Measurements from ENCODE around the gene CIZ1.

The CIZ1 gene

DNA sequence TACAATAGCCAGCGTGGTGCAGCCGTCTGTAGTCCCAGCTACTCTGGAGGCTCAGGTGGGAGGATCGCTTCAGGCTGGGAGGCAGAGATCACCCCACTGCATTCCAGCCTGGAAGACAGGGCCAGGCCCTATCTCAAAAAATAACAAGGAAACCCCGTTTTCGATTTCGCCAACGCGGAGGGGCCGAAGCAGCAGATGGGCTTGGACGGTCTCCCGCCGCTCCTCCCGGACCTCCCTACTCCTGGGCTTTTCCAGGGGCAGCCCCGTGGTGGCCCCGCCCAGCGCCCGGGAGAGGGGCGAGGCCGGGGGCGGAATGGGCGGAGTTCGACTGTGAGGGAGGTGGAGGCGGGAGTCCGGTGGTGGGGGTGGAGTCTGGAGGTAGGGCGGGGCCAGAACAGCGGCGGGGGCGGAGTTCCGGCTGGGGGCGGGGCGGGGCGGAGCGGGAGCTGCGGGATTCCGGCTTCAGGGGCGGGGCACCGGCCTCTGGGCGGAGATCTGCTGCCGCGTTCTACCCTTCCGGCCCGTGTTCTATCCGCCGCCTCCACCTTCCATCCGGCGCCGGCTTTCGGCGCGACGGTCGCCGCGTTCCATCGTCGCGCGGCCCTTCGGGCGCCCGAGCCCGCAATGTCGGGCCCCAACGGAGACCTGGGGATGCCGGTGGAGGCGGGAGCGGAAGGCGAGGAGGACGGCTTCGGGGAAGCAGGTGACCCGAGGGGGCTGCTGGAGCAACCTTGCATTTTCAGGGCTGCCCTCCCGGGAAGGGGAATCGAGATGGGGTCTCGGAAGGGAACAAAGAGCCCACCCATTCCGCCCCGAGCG, 31.4 kb downstream of the CIZ1 start, which contains the start of gene BBLN:
Gene BBLN (plus strand): TSS at position 482 of the 819 bp plus-strand sequence. CDS start 143 bp downstream, at position 625.
- peak; percentile 72 for DNase-seq

DNA sequence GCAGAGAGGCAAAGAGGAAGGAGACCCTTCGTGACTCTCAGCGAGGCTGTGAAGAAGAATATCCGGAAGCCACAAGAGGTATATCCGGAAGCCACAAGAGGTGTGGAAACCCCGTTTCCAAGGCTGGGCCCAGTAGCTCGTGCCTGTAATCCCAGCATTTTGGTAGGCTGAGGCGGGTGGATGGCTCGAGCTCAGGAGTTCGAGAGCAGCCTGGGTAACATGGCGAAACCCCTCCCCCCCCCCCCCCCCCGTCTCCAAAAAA, 31.9 kb downstream of the CIZ1 start:
- peak; percentile 91 for DNase-seq

DNA sequence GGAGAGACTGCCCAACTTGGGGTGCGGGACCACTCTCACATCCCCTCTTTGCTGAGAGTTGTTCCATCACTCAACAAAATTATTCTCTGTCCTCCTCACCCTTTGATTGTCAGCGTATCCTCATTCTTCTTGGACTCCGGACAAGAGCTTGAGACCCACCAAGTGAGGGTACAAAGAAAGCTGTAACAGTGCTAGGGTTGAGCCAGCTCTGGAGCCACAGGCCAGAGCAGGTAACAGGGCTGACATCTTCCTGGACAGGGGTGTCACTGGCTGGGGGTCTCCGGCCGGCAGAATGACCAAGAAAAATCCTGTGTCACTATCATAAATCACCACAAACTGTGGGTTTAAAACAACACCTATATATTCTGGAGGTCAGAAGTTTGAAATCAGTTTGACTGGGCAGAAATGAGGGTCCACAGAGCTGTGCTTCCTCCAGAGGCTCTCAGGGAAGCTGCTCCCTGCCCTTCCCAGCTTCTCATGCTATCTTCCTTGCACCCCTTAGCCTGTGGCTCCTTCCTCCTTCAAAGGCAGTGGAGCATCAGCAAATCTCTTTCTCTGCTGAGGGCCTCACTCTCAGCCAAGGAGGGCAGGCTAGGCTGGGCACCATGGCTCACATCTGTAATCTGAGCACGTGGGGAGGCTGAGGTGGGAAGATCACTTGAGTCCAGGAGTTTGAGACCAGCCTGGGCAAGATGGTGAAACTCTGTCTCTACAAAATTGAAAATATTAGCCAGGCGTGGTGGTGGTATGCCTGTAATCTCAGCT, 35.5 kb downstream of the CIZ1 start:
- no peak for DNase-seq

DNA sequence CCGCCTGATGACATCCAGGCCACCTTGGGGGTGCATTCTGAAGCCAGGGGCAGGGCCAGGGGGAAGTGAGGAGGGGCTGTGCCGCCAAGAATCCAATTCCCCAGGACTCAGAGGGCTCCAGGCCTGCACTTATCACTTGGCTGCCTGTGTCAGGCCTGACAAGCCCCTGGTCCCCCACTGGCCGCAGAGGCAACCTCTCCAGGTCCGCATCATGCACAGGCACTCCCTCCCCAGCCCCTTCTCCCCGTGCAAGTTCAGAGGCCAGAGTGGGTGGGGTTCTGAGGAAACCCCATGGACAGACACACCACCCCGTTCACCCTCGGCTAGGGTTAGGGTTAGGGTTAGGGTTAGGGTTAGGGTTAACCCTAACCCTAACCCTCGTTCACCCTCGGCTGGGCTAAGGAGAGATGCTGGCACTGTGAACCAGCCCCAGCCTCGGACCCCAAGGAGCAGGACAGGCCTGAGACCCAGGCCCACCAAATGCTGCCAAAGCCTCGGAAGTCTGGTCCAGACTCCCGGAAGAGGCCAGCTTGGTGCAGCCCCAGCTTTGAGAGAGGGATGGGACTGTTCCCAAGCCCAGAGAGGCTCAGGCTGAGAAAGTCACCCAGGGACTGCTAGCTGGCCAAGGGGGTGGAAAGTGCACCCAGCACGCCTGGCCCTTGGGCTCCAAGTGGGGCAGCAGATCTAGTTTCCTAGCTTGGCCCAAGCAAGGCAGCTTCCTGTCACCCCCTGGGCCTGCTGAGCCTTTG, 37.3 kb downstream of the CIZ1 start:
- no peak for DNase-seq

DNA sequence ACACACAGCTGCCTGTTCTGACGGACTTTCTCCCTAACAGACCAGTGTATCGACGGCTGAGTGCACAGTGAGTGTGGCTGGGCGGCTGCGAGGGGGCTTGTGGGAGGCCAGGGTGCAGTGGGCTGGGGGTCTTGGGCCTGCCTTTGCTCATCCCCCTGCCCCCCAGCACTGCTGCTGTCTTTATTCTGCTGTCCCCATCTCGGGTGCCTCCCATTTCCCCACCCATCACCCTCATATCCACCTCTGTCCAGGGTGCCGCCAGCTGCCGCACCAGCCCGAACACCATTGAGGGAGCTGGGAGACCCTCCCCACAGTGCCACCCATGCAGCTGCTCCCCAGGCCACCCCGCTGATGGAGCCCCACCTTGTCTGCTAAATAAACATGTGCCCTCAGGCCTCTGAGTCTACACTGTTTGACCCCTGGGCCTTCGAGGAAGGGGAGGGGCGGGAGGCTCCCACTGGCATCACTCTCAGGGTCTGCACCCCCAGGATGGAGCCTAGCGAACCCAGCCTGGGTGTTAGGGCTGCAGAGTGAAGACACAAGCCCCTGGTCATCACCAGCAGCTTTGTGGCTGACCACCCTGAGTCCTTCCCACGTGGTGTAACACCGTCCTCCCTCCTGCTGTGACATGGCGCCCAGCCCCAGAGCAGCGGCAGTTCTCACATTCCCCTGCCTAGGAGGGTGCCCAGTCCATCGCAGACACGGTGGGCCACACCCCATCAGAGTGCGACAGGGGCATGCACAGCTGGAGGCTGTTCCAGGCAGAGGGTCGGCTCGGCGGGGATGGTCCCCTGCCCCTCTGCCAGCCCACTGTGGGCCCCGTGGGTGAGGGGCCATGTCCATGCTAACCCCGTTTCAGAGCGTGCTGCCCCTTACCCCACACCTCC, 38.1 kb downstream of the CIZ1 start:
- DNase-seq, result no peak

DNA sequence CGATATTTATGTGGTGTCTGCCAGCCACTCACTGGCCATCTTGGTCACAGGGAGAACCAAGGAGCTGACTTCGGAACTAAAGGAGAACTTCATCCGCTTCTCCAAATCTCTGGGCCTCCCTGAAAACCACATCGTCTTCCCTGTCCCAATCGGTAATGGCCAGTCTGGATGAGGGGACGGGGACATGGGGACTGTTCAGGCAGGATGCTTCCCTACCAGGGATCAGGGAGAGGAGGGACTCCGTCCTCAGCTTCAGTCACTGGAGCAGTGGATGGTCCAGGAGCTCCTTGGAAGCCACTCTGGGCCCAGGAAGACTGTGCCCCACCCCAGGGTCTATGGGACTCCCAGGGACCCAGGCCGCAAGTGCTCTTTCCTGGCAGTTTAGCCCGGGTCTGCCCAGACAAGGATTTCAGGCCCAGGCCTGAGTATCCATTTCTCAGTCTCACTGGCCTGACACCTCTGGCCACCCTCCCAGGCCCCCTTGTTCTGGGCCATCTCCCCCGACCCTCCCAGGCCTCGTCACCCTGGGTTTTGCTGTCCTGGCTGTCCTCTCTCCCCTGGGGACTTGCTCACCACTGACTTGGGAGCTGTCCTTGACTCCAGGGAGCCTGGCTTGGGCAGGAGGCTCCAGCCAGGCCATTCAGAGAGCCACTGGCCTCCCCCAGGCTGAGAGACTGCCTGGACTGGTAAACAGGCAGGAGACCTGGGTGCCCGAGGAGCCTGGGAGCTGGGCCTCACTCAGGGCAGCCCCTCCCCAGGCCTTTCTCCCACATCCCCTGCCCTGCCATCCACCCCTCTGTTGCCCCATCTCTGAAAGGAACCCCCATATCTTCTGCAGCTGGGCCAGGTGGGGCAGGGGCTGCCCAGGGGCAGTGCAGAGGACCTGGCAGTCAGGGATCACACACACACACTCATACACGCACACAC, 39.0 kb downstream of the CIZ1 start:
- no peak for DNase-seq

DNA sequence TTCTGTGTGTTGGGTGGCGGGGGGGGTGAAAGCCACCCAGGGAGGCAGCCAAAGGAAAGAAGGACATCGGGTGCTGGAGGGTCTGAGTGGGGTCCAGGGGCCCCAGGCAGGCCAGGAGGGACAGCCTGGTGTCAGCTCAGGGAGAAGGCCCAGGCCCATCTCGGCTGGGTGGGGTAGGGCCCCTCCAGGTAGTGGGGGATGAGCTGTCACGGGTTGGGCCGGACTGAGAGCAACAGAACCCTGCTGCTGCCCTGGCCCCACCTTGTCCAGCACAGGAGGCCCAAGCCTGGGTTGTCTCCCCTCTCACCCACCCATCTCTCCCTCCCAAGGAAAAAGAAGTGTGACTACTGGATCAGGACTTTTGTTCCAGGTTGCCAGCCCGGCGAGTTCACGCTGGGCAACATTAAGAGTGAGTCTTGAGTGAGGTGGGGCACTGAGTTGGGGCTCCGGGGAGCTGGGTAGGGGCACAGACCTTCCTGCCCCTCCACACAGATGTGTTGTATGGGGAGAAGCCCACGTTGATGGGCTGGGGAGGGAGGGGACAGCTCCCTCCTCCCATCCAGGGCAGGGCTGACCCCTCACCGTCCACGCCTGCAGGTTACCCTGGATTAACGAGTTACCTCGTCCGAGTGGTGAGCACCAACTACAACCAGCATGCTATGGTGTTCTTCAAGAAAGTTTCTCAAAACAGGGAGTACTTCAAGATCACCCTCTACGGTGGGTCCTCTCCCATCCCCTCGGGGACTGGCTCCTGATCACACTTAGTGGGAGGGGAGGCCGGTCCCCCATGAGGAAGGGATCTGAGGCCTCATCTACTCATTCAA, 39.9 kb downstream of the CIZ1 start:
- no peak for DNase-seq

DNA sequence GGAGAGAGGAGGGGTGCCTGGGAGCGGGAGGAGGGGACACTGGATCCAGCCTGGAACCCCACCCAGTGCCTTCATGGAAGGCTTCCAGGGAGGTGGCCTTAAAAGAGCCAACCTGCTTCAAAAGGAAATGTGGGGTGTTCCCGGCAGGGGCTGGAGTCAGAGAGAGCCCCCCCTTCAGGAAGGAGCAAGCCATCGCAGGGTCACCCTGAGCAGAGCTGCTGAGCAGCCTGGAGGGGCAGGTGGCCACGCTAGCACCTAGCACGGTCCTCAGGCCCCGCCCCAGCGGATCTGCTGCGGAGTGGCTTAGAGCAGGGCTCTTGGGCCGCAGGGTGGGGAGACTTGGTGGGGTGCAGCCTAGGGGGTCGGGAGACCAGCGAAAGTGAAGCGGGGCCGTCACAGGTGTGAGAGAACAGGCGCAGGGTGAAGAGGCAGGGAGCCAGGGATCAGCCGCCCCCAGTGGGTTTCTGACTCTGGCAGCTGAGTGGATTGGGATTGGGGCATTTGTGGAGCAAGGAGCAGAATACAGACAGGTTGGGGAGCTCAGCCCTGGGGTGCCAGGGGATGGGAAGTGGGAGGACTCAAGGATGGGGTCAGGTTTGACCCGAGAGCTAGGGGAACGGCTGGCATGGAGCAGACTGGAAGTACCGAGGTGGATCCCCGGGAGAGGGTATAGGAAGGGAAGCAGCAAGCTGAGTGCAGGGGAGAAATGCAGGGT, 40.6 kb downstream of the CIZ1 start:
- no peak for DNase-seq

DNA sequence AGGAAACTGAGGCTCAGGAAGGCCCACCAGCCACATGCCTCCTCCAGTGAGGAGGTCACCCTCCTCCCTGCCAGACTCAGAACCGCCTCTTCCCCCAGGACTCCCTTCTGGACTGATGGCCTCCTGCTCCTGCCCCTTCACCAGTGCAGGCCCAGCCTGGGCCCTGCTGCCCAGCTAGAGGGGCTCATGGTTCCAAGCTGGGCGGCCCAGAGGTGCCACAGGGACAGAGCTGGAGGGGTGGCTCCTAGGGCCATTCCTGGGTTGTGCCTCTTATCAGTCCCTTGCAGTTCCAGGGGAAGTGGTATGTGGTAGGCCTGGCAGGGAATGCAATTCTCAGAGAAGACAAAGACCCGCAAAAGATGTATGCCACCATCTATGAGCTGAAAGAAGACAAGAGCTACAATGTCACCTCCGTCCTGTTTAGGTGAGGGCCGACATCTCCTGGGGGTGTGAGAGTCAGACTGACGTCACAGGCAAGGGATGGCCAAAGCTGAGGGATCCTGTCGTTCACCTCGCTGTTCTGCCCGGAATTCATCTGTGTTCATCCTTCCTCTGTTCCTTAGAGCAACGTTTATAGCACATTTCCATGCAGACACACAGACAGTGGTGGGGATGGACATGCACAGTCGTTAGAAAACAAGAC, 41.3 kb downstream of the CIZ1 start:
- no peak for DNase-seq

DNA sequence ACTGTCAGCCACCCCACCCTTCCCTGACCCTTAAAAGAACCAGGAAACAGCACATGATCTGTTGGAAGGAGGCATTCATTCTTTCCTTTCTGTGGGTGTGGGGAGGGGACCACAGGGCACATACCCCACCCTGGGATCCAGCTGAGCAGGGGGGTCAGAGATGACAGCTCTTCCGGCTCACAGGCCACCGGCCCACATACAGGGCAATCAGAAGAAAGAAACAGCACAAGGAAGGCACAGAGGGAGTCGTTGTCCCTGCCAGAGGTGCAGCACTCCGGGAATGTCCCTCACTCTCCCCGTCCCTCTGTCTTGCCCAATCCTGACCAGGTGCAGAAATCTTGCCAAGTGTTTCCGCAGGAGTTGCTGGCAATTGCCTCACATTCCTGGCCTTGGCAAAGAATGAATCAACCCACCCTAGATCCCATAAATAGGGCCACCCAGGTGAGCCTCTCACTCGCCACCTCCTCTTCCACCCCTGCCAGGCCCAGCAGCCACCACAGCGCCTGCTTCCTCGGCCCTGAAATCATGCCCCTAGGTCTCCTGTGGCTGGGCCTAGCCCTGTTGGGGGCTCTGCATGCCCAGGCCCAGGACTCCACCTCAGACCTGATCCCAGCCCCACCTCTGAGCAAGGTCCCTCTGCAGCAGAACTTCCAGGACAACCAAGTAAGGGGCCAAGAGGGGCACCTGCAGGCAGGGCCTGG, 42.2 kb downstream of the CIZ1 start, which contains the start of gene LCN2:
Gene LCN2 (plus strand): TSS at position 453 of the 701 bp plus-strand sequence. CDS start 73 bp downstream, at position 526.
- no peak for DNase-seq

DNA sequence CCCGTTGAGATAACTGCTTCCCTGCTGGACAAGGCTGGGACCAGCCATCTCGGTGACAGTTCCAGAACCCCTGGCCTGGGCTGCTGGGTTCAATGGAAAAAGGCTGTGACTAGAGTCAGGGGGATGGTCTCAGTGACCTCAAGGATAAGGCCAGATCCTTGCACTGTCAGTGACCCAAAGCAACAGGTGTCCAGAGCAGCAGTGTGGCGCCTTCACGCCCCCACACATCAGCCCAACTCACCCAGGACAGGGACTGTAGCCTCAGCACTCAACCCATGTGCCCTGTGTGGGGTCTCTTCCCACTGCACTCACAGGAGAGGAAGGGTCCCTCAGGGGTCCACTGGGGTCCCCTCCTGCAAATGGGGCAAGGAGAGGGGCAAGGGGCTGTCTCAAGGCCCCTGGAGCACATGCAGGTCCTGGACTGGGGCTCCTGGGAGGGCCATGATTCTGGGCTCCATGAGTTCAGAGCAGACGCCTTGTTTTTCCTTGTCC, 42.8 kb downstream of the CIZ1 start:
- DNase-seq, result no peak

DNA sequence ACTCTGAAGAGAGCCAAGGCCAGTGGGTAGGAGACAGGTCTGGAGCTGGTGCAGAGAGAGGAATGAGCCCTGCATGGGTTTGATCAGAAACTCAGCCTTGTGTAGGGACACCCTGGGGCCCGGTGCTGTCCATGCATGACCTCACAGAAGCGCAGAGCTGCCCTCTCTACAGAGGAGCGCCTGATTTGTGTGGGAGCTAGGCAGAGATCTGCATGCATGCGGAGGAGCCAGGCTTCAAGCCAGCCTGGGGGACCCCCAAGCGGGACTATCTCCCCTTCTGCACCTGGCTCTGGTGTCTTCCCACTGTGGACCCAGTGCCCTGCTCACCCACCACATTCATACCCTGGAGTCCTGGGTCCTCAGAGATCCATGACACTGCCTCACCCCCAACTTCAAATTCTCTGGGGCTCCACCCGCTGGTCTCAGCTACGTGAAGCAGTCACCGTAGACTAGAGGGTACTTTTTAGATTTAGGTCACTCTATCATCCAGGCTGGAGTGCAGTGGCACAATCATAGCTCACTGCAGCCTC, 44.7 kb downstream of the CIZ1 start:
- DNase-seq, result no peak

DNA sequence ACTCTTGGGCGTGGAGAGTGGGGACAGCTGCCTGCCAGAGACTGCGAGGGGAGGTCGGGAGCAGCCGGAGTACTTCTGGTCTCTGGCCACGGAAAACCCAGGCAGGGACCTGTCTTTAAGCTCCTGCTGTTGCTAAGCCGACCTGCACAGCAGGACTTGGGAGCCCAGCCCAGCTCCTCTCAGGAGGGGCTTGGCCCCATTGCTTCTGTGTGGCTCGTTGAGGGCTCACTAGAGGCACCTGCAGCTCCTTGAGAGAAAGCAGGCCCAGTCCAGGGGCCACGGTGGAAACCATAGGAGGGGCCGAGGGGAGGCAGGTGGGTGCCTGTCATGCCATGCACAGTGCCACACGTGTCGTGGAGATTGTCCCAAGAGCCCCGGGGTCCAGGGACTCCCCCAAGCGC, 45.4 kb downstream of the CIZ1 start:
- DNase-seq, result no peak

DNA sequence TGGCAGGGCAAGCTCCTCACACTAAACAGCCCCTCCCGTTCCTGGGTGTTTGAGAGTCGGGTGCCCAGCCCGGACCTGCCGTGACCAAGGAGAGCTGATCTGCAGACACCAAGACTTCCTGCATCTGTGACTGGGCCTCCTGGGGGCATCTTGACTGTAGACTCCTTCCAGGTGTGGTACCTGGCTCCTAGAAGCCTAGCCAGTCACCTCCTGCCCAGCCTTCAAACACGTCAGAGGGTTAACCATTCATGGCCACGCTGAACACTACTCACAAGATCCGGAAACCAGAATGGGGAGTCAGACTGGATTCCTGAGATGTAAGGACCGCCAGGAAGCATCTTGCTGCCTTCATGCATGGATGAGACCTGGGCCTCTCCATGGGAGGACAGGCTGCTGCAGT, 45.8 kb downstream of the CIZ1 start:
- DNase-seq, result no peak

DNA sequence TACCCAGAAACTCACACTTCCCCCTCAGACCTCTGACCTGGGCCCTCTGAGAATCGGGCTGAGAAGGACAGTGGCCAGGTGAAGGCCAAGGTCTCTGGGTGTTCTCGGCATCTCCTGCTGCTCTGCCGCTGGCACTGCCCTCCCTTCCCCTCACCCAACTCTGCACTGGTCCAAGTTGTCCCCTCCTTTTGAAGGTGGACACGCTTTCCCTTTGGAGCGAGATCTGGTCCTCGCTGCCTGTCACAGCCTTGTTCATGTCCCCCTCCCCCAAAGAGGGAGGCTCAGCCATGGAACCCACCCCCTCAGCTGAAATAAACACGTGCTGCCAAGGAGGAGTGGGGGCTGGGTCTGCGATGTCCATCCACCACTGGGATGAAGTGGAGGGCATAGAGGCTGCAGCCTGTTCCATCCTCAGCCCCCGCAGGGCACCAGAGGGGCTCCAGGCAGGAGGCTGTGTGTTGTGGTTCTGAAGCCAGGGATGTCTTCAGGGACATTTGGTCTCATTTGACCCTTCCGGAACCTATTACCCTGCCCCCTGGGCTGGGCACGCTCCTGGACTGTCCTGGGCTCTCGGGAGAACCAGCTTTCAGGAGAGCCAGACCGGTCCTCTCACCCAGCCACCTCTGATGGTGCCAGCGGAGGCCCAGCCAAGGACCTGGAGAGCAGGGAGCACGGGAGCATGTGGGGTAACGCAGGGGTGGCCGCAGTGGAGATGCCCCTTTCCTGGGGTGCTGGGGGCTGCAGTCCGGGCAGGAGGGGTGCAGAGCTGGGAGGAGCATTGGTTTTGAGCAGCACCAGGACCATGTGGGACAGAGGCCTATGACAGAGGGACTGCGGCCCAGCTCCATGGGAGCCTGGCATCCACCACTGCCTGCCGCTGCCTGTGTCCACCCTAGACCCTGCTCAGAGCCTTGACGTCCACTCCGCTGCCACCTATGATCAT, 46.9 kb downstream of the CIZ1 start:
- DNase-seq, result no peak

DNA sequence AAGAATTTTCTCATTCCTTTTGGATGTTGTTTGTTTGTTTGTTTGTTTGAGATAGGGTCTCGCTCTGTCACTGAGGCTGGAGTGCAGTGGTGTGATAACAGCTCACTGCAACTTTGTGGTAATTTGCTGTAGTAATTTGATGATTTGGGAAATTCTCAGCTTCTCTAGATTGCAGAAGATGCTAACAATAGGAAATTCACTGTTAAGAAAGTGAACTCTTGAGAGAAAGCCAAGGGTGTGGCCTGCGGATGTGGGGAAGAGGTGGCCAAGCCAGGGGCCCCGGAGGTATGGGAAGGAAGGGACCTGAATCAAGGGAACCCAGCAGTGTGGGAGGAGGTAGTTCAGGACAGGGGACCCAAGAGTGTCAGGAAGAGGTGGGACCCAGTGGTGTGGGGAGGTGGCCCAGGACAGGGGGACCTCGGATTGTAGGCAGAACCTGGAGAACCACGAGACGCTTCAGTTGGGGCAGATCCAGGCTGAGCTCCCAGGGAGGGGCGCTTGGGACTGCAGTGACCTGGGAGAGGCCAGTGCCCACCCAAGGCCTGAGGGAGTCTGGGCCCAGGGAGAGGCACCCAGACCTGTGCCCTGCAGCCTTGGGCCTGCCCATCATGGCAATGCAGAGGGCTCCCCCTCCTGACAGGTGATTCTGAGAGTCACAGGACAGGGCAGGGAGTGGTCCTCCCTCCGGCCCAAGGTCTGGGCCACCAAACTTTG, 47.7 kb downstream of the CIZ1 start:
- DNase-seq, result no peak

Data from GF-D8 (cell line).